Mammary epithelial cell (primary cell): ENCODE data around the gene SOBP.

Experiments used
- CTCF ChIP-seq, 2 donors: IDR thresholded peaks in 1 of 2; conservative IDR thresholded peaks in 1 of 2; 2 replicates each; pipeline ENCODE4 v1.5.1; 2011 to 2012; ENCODE audit warnings: inconsistent platforms in 2 of 2, low read length in 2 of 2, mild to moderate bottlenecking in 2 of 2, control low read depth in 1 of 2, low read depth in 1 of 2; ENCODE audit not compliant: insufficient read depth in 1 of 2; ENCODE audit errors: extremely low read depth in 1 of 2
- EZH2 ChIP-seq: IDR thresholded peaks from 2 replicates; pipeline ENCODE4 v1.6.1; 2012; ENCODE audit warnings: low read length, inconsistent platforms, borderline replicate concordance

- no peak for TF ChIP-seq CTCF (conservative IDR thresholded peaks at IDR 0.05 in 1 of 2, IDR thresholded peaks at IDR 0.05 in 1 of 2; ENCODE audit: extremely low read depth in 1 of 2, insufficient read depth in 1 of 2, low read depth in 1 of 2, low read length in 2 of 2)
- TF ChIP-seq EZH2 = no peak
Observed at GRCh38 chr6:107485157-107485556, 4.8 kb upstream of the SOBP start.
